Activated T-cell treated with anti-CD3 and anti-CD28 coated beads, Interleukin-2, amount 50 U/mL, for 4 hours (primary cell): ENCODE results near the gene TNFRSF12A. TPM values are rescaled to one million over a fixed set of nuclear protein-coding genes. Genes with fewer than 3 reads are reported as not detected.
"Not testable (repeated sequence)": the region's sequence is repeated elsewhere in the genome, so short reads cannot be mapped to it uniquely, and the experiment has no call there.

Experiments used
- ATAC-seq, 2 donors: fragments of 200-7000 bp; cut with Tn5 transposase; one replicate each; pipeline ENCODE4 v1.10.0; 2021
- DNase-seq: peaks from one replicate; pipeline ENCODE4 v3.0.0-alpha.2; 2020
- H3K27me3 Mint-ChIP-seq: one replicate; pipeline ENCODE4 v1.8.0; 2021; ENCODE audit warnings: low read depth, mixed read lengths
- H3K36me3 Mint-ChIP-seq: one replicate; pipeline ENCODE4 v1.8.0; 2022; ENCODE audit warnings: mixed read lengths; ENCODE audit not compliant: insufficient read depth
- H3K4me1 Mint-ChIP-seq: one replicate; pipeline ENCODE4 v1.8.0; 2021; ENCODE audit warnings: low read depth, mixed read lengths
- H3K4me3 Mint-ChIP-seq: one replicate; pipeline ENCODE4 v1.8.0; 2021; ENCODE audit warnings: mild to moderate bottlenecking, moderate library complexity, mixed read lengths
- H3K9me3 Mint-ChIP-seq: one replicate; pipeline ENCODE4 v1.8.0; 2021; ENCODE audit warnings: mixed read lengths
- total RNA-seq, 3 donors: library from RNA; stranded (reverse); gene quantifications; one replicate each; pipeline ENCODE4 v1.2.1, GENCODE V29; 2021

Gene TNFRSF12A
- total RNA-seq, 3 donors from 2014 or later: 4.2 to 6.9 (median 5.1) TPM

- no peak for DNase-seq
- H3K4me1 Mint-ChIP-seq: peaks cover 65% of the 10 kb centered on the region
- H3K4me3 Mint-ChIP-seq: peak overlapping the region; percentile 82
Observed at GRCh38 chr16:3060339-3061127, 40.4 kb downstream of the TNFRSF12A start.

GRCh38 chr16:3062553-3062952 is 42.4 kb downstream of the TNFRSF12A start:
- DNase-seq (no peak), ATAC-seq (no peak)
- Mint-ChIP-seq H3K36me3 (peaks cover 9% of the 10 kb centered on the region), H3K4me1 (peaks cover 57% of the 10 kb centered on the region), H3K9me3 (no peaks in the 10 kb centered on the region), H3K27me3 (no peaks in the 10 kb centered on the region), H3K4me3 (no peak overlapping the region)

More at GRCh38 chr16:3060339-3061127, 40.4 kb downstream of the TNFRSF12A start:
- no peaks in the 10 kb centered on the region for H3K9me3 Mint-ChIP-seq
- no peaks in the 10 kb centered on the region for H3K27me3 Mint-ChIP-seq
- no peak for ATAC-seq
- H3K36me3 Mint-ChIP-seq: peaks cover 2% of the 10 kb centered on the region

GRCh38 chr16:3063625-3064386 is 43.6 kb downstream of the TNFRSF12A start:
- Mint-ChIP-seq H3K36me3 (peaks cover 13% of the 10 kb centered on the region), H3K4me1 (peaks cover 62% of the 10 kb centered on the region), H3K9me3 (no peaks in the 10 kb centered on the region), H3K4me3 (peak overlapping the region; percentile 99), H3K27me3 (no peaks in the 10 kb centered on the region)
- DNase-seq (no peak), ATAC-seq (no peak)

GRCh38 chr16:3065069-3065741 is 45.0 kb downstream of the TNFRSF12A start, which contains the start of gene IL32:
IL32 (plus strand) TSS chr16:3065640; CDS start chr16:3065812, 172 bp downstream.
- no peaks in the 10 kb centered on the region for H3K9me3 Mint-ChIP-seq
- H3K4me1 Mint-ChIP-seq: peaks cover 65% of the 10 kb centered on the region
- peak within 1 kb of the TSS; percentile 99 for H3K4me3 Mint-ChIP-seq
- ATAC-seq: peak; percentile 47 to 54
- DNase-seq: peak; percentile 68
- H3K27me3 Mint-ChIP-seq: no peaks in the 10 kb centered on the region
- H3K36me3 Mint-ChIP-seq: peaks cover 23% of the 10 kb centered on the region

- peaks cover 24% of the 10 kb centered on the region for H3K36me3 Mint-ChIP-seq
- H3K4me3 Mint-ChIP-seq: peak overlapping the region; percentile 99
- ATAC-seq (peak; percentile 47 to 50), DNase-seq (peak; percentile 32)
- no peaks in the 10 kb centered on the region for H3K27me3 Mint-ChIP-seq
- H3K4me1 Mint-ChIP-seq: peaks cover 66% of the 10 kb centered on the region
- H3K9me3 Mint-ChIP-seq: no peaks in the 10 kb centered on the region
Observed at GRCh38 chr16:3065742-3066439, 45.7 kb downstream of the TNFRSF12A start.

- H3K27me3 Mint-ChIP-seq: no peaks in the 10 kb centered on the region
- H3K9me3 Mint-ChIP-seq: no peaks in the 10 kb centered on the region
- DNase-seq (no peak), ATAC-seq (peak; percentile 11 to 19)
- H3K4me3 Mint-ChIP-seq: peak overlapping the region; percentile 99
- H3K36me3 Mint-ChIP-seq: peaks cover 24% of the 10 kb centered on the region
- H3K4me1 Mint-ChIP-seq: peaks cover 68% of the 10 kb centered on the region
Observed at GRCh38 chr16:3066440-3066748, 46.2 kb downstream of the TNFRSF12A start.

GRCh38 chr16:3068487-3068886 is 48.3 kb downstream of the TNFRSF12A start:
- no peaks in the 10 kb centered on the region for H3K9me3 Mint-ChIP-seq
- DNase-seq (no peak), ATAC-seq (no peak)
- H3K36me3 Mint-ChIP-seq: peaks cover 24% of the 10 kb centered on the region
- H3K27me3 Mint-ChIP-seq: no peaks in the 10 kb centered on the region
- H3K4me1 Mint-ChIP-seq: peaks cover 68% of the 10 kb centered on the region
- H3K4me3 Mint-ChIP-seq: peak overlapping the region; percentile 99

- H3K9me3 Mint-ChIP-seq, DNase-seq, ATAC-seq, H3K4me3 Mint-ChIP-seq, H3K27me3 Mint-ChIP-seq: not testable (repeated sequence)
- peaks cover 24% of the 10 kb centered on the region for H3K36me3 Mint-ChIP-seq
- H3K4me1 Mint-ChIP-seq: peaks cover 70% of the 10 kb centered on the region
Observed at GRCh38 chr16:3069146-3069545, 49.0 kb downstream of the TNFRSF12A start.

GRCh38 chr16:3070608-3071111 is 50.5 kb downstream of the TNFRSF12A start:
- Mint-ChIP-seq H3K36me3 (peaks cover 22% of the 10 kb centered on the region), H3K27me3 (no peaks in the 10 kb centered on the region), H3K4me3 (no peak overlapping the region), H3K9me3 (no peaks in the 10 kb centered on the region), H3K4me1 (peaks cover 68% of the 10 kb centered on the region)
- ATAC-seq: no peak
- DNase-seq: no peak

GRCh38 chr16:3071655-3072054 is 51.5 kb downstream of the TNFRSF12A start:
- ATAC-seq (no peak), DNase-seq (no peak)
- Mint-ChIP-seq H3K4me3 (peak overlapping the region; percentile 60), H3K9me3 (no peaks in the 10 kb centered on the region), H3K36me3 (peaks cover 20% of the 10 kb centered on the region), H3K4me1 (peaks cover 77% of the 10 kb centered on the region), H3K27me3 (no peaks in the 10 kb centered on the region)

Other genes starting within 250 kb of the TNFRSF12A start
- 100 to 1,000 TPM; 223 to 320 (median 298) TPM for gene ELOB, start 243.1 kb upstream of the TNFRSF12A start, total RNA-seq
- under 1 TPM in 2 of 3 donors, not detected in 1; 0.13 to 0.32 TPM for gene PRSS33, start 232.8 kb upstream of the TNFRSF12A start, total RNA-seq
- not detected for gene PRSS41, start 221.9 kb upstream of the TNFRSF12A start, total RNA-seq
- gene PRSS21, start 203.1 kb upstream of the TNFRSF12A start, total RNA-seq: 10 to 100 TPM in 2 of 3 donors, 1 to 10 TPM in 1; 8.9 to 16.1 (median 13.2) TPM
- under 1 TPM in 1 of 3 donors, not detected in 2; 0.33 TPM for gene ZG16B, start 190.1 kb upstream of the TNFRSF12A start, total RNA-seq
- under 1 TPM in 1 of 3 donors, not detected in 2; 0.37 TPM for gene PRSS22, start 162.2 kb upstream of the TNFRSF12A start, total RNA-seq
- gene FLYWCH2, start 137.2 kb upstream of the TNFRSF12A start, total RNA-seq: 10 to 100 TPM; 25.7 to 28.7 (median 28.5) TPM
- 10 to 100 TPM; 39.8 to 47.9 (median 46.8) TPM for gene FLYWCH1, start 108.4 kb upstream of the TNFRSF12A start, total RNA-seq
- under 1 TPM in 2 of 3 donors, not detected in 1; 0.11 TPM for gene KREMEN2, start 56.1 kb upstream of the TNFRSF12A start, total RNA-seq
- gene PAQR4, start 51.0 kb upstream of the TNFRSF12A start, total RNA-seq: 10 to 100 TPM; 17.4 to 24.9 (median 22.6) TPM
- gene PKMYT1, start 39.9 kb upstream of the TNFRSF12A start, total RNA-seq: 10 to 100 TPM; 53.1 to 79.1 (median 66.0) TPM
- not detected for gene CLDN9, start 7.4 kb upstream of the TNFRSF12A start, total RNA-seq
- gene CLDN6, start 2.2 kb upstream of the TNFRSF12A start, total RNA-seq: under 1 TPM; 0.18 to 0.30 (median 0.22) TPM
- gene HCFC1R1, start 3.6 kb downstream of the TNFRSF12A start, total RNA-seq: 10 to 100 TPM; 32.7 to 36.9 (median 33.9) TPM
- 10 to 100 TPM; 70.4 to 86.3 (median 71.7) TPM for gene THOC6, start 3.7 kb downstream of the TNFRSF12A start, total RNA-seq
- under 1 TPM in 1 of 3 donors, not detected in 2; 0.05 TPM for gene BICDL2, start 16.6 kb downstream of the TNFRSF12A start, total RNA-seq
- under 1 TPM; 0.46 to 0.84 (median 0.66) TPM for gene MMP25, start 26.2 kb downstream of the TNFRSF12A start, total RNA-seq
- gene IL32, start 45.3 kb downstream of the TNFRSF12A start, total RNA-seq: 100 to 1,000 TPM; 585 to 715 (median 696) TPM
- under 1 TPM in 2 of 3 donors, not detected in 1; 0.11 TPM for gene ZSCAN10, start 78.9 kb downstream of the TNFRSF12A start, total RNA-seq
- gene ZNF205, start 92.2 kb downstream of the TNFRSF12A start, total RNA-seq: under 1 TPM in 2 of 3 donors, not detected in 1; 0.18 to 0.57 TPM
- 10 to 100 TPM in 1 of 3 donors, 1 to 10 TPM in 2; 9.8 to 12.0 (median 9.9) TPM for gene ZNF213, start 114.7 kb downstream of the TNFRSF12A start, total RNA-seq
- not detected for gene OR1F1, start 167.8 kb downstream of the TNFRSF12A start, total RNA-seq
- 1 to 10 TPM; 9.0 to 9.7 (median 9.6) TPM for gene ZNF200, start 214.8 kb downstream of the TNFRSF12A start, total RNA-seq
- under 1 TPM in 1 of 3 donors, not detected in 2; 0.14 TPM for gene MEFV, start 236.3 kb downstream of the TNFRSF12A start, total RNA-seq